PC-9 (cell line): ENCODE data around the gene NINJ1. TPM values are rescaled to one million over a fixed set of nuclear protein-coding genes. Genes with fewer than 3 reads are reported as not detected.

Source experiments
- BruUV-seq: library from RNA; stranded (reverse); fragments of 400-500 nt; replicated peaks from 2 replicates; lab custom pipeline; 2021; lab: Mats Ljungman, UMichigan
- CTCF ChIA-PET: fragments of 300-600 bp; sonication (Branson Sonifier 250); formaldehyde crosslinking; loops from one replicate; lab custom pipeline; 2022; ENCODE audit warnings: antibody characterized with exemption; lab: Charles Lee
- POLR2A ChIA-PET: fragments of 300-600 bp; sonication (Branson Sonifier 250); formaldehyde crosslinking; loops from one replicate; lab custom pipeline; 2022; ENCODE audit warnings: antibody characterized with exemption; ENCODE audit not compliant: unreplicated experiment; lab: Charles Lee
- DNase-seq, 2 experiments: peaks; one replicate each; pipeline versions ENCODE4 v3.0.0 to v3.0.0-alpha.2; 2015 to 2022; ENCODE audit warnings: mixed read lengths in 1 of 2
- H2AFZ ChIP-seq: fragments of 200-600 bp; sonication (generic); 2 replicates; pipeline ENCODE4 v1.8.1; 2017; ENCODE audit warnings: antibody characterized with exemption
- H3F3A ChIP-seq: fragments of 200-600 bp; sonication (generic); 2 replicates; pipeline ENCODE4 v1.8.1; 2017; ENCODE audit warnings: antibody characterized with exemption, mild to moderate bottlenecking, low read depth; ENCODE audit not compliant: insufficient read depth
- H3K27ac ChIP-seq: fragments of 200-600 bp; sonication (generic); 2 replicates; pipeline ENCODE4 v1.6.1; 2016; ENCODE audit warnings: mixed run types
- H3K27me3 ChIP-seq: fragments of 200-600 bp; sonication (generic); 2 replicates; pipeline ENCODE4 v1.6.1; 2016; ENCODE audit warnings: low read depth, mixed run types; ENCODE audit not compliant: insufficient read depth
- H3K36me3 ChIP-seq: fragments of 200-600 bp; sonication (generic); 2 replicates; pipeline ENCODE4 v1.6.1; 2016; ENCODE audit warnings: low read depth, mixed run types
- H3K4me1 ChIP-seq: fragments of 200-600 bp; sonication (generic); replicated peaks from 2 replicates; pipeline ENCODE4 v1.6.1; 2016; ENCODE audit warnings: mixed run types; ENCODE audit not compliant: insufficient read depth
- H3K4me2 ChIP-seq: fragments of 200-600 bp; sonication (generic); 2 replicates; pipeline ENCODE4 v1.6.1; 2017; ENCODE audit warnings: mixed run types
- H3K4me3 ChIP-seq: fragments of 200-600 bp; sonication (generic); 2 replicates; pipeline ENCODE4 v1.6.1; 2016; ENCODE audit warnings: mixed run types
- H3K79me2 ChIP-seq: fragments of 200-600 bp; sonication (generic); 2 replicates; pipeline ENCODE4 v1.6.1; 2017; ENCODE audit warnings: low read depth, mixed run types
- H3K9me2 ChIP-seq: fragments of 200-600 bp; sonication (generic); 2 replicates; pipeline ENCODE4 v1.8.1; 2017; ENCODE audit warnings: mild to moderate bottlenecking; ENCODE audit not compliant: insufficient read depth
- H3K9me3 ChIP-seq: fragments of 200-600 bp; sonication (generic); 2 replicates; pipeline ENCODE4 v1.8.1; 2016; ENCODE audit warnings: low read depth; ENCODE audit not compliant: insufficient read depth
- H4K20me1 ChIP-seq: fragments of 200-600 bp; sonication (generic); 2 replicates; pipeline ENCODE4 v1.8.1; 2017; ENCODE audit not compliant: insufficient read depth
- CTCF ChIP-seq: fragments of 200-600 bp; sonication (generic); conservative IDR thresholded peaks from 2 replicates; pipeline ENCODE4 v1.6.1; 2017; ENCODE audit warnings: mixed run types, antibody characterized with exemption, mild to moderate bottlenecking, moderate library complexity
- EZH2 ChIP-seq: fragments of 200-600 bp; sonication (generic); IDR thresholded peaks from 2 replicates; pipeline ENCODE4 v1.8.0; 2017; ENCODE audit warnings: antibody characterized with exemption, low read depth
- intact Hi-C: fragments of 100-400 bp; cut with micrococcal nuclease; formaldehyde crosslinking; loops from one replicate; pipeline ENCODE4 v1.10.0; 2022; ENCODE audit not compliant: unreplicated experiment
- total RNA-seq: library from RNA; stranded (reverse); gene quantifications from 2 replicates; pipeline ENCODE4 v1.2.3, GENCODE V29; 2021

The NINJ1 gene
- total RNA-seq, 1 experiment from 2014 or later: 115 TPM

- TF ChIP-seq EZH2 (no peak), CTCF (no peak)
- Histone ChIP-seq H3K9me3 (no peaks in the 10 kb centered on the region), H3K4me2 (no peak overlapping the region), H3K9me2 (no peaks in the 10 kb centered on the region), H4K20me1 (no peaks in the 10 kb centered on the region), H3F3A (no peaks in the 10 kb centered on the region), H3K27ac (no peak overlapping the region), H2AFZ (no peak overlapping the region), H3K27me3 (no peaks in the 10 kb centered on the region), H3K4me3 (no peak overlapping the region), H3K79me2 (no peaks in the 10 kb centered on the region), H3K4me1 (no peaks in the 10 kb centered on the region), H3K36me3 (no peaks in the 10 kb centered on the region)
- no peak for DNase-seq
- POLR2A ChIA-PET: interaction anchor here (0.6 kb wide), 1 partner anchor 64 kb away, joined by 19 read pairs; no protein-coding TSS in a partner anchor
- CTCF ChIA-PET: no interaction called here
- no TSS peak for BruUV-seq
- intact Hi-C loops: no loop called here
These were observed 33.1 kb upstream of the NINJ1 start for GRCh38 chr9:93167185-93167584.

GRCh38 chr9:93166699-93167098 lies 32.6 kb upstream of the NINJ1 start:
- TF ChIP-seq CTCF: no peak
- TF ChIP-seq EZH2: no peak
- intact Hi-C loops: no loop called here
- Histone ChIP-seq H3K36me3 (no peaks in the 10 kb centered on the region), H3K27me3 (no peaks in the 10 kb centered on the region), H3K27ac (no peak overlapping the region), H3K9me3 (no peaks in the 10 kb centered on the region), H3K4me2 (no peak overlapping the region), H3F3A (no peaks in the 10 kb centered on the region), H3K4me1 (no peaks in the 10 kb centered on the region), H2AFZ (no peak overlapping the region), H3K79me2 (no peaks in the 10 kb centered on the region), H3K9me2 (no peaks in the 10 kb centered on the region), H3K4me3 (no peak overlapping the region), H4K20me1 (no peaks in the 10 kb centered on the region)
- ChIA-PET POLR2A (no interaction called here), CTCF (no interaction called here)
- no peak for DNase-seq
- no TSS peak for BruUV-seq

- intact Hi-C loops: loop anchor here (5.0 kb wide), 1 partner anchor 798 kb away; no protein-coding TSS in a partner anchor
- H3K9me3 ChIP-seq: no peaks in the 10 kb centered on the region
- H3K4me3 ChIP-seq: no peak overlapping the region
- no peaks in the 10 kb centered on the region for H3K27me3 ChIP-seq
- H3K36me3 ChIP-seq: no peaks in the 10 kb centered on the region
- no peak overlapping the region for H2AFZ ChIP-seq
- no peaks in the 10 kb centered on the region for H3K9me2 ChIP-seq
- no peaks in the 10 kb centered on the region for H3F3A ChIP-seq
- ChIA-PET CTCF (interaction anchor here (0.7 to 1.5 kb wide), 2 partner anchors 138 to 290 kb away, joined by 5 to 12 read pairs; no protein-coding TSS in a partner anchor), POLR2A (no interaction called here)
- BruUV-seq: no TSS peak
- H3K27ac ChIP-seq: no peak overlapping the region
- H3K4me2 ChIP-seq: no peak overlapping the region
- H3K79me2 ChIP-seq: no peaks in the 10 kb centered on the region
- TF ChIP-seq EZH2: no peak
- TF ChIP-seq CTCF: no peak
- H3K4me1 ChIP-seq: no peaks in the 10 kb centered on the region; the same call in 1 of the 2 replicates
- H4K20me1 ChIP-seq: no peaks in the 10 kb centered on the region
- DNase-seq: no peak
These were observed 30.0 kb upstream of the NINJ1 start for GRCh38 chr9:93164085-93164484.
